Measurements from ENCODE around the gene SRRM1. TPM values are rescaled to one million over a fixed set of nuclear protein-coding genes. Genes with fewer than 3 reads are reported as not detected.
"Not testable (repeated sequence)": the region's sequence is repeated elsewhere in the genome, so short reads cannot be mapped to it uniquely, and the experiment has no call there.

SRRM1 gene
- polyA plus RNA-seq, 3 donors, result 55.9 to 106 (median 75.9) TPM

GRCh38 chr1:24696041-24696755 lies 53.1 kb downstream of the SRRM1 start:
- 89% methylated on average over 5 of the region's 5 CpGs for WGBS (ENCODE audit: insufficient coverage)
- peaks cover 0 to 2% of the 10 kb centered on the region in 2 donors for H3K36me3 Mint-ChIP-seq
- peak overlapping the region; percentile 36 to 81 for H3K27ac ChIP-seq (ENCODE audit: low read depth in 1 of 2, low read length in 2 of 2)
- intact Hi-C loops (cut with micrococcal nuclease), result no loop called here
- H3K4me1 ChIP-seq (ENCODE audit: control insufficient read depth in 1 of 2, insufficient read depth in 2 of 2, low read length in 2 of 2), result peaks cover 30 to 32% of the 10 kb centered on the region in 2 donors
- peak overlapping the region; percentile 81 for H2AFZ ChIP-seq (ENCODE audit: insufficient read depth, low read depth, low read length, poor library complexity, severe bottlenecking)
- peak overlapping the region in 4 of 7 donors; percentile 50 to 79 (median 64) for H3K27ac Mint-ChIP-seq
- H3K79me2 ChIP-seq (ENCODE audit: insufficient read depth, low read length), result no peaks in the 10 kb centered on the region
- H4K20me1 ChIP-seq (ENCODE audit: insufficient read depth, low read length), result no peaks in the 10 kb centered on the region
- no peak overlapping the region for H3K4me3 Mint-ChIP-seq
- no peak for DNase-seq
- peak overlapping the region; percentile 40 for H3K4me2 ChIP-seq (replicated peaks; ENCODE audit: extremely low read depth, low read length, poor library complexity, severe bottlenecking)
- peaks cover 0 to 9% (median 5%) of the 10 kb centered on the region in 7 donors for H3K9me3 Mint-ChIP-seq
- H3K4me3 ChIP-seq (replicated peaks in 1 of 3; ENCODE audit: low read depth in 2 of 3, low read length in 3 of 3), result peak overlapping the region in 1 of 3 experiments; percentile 49
- no peaks in the 10 kb centered on the region for H3K9me3 ChIP-seq (replicated peaks in 1 of 2; ENCODE audit: control insufficient read depth in 1 of 2, insufficient read depth in 1 of 2, low read length in 2 of 2)
- TF ChIP-seq CTCF (IDR thresholded peaks at IDR 0.05), result no peak
- no peaks in the 10 kb centered on the region for H3K36me3 ChIP-seq (replicated peaks in 1 of 2; ENCODE audit: control insufficient read depth in 1 of 2, insufficient read depth in 2 of 2, low read length in 2 of 2)
- H3K9ac ChIP-seq (ENCODE audit: insufficient read depth, low read length, poor library complexity, severe bottlenecking), result peak overlapping the region; percentile 16
- H3K27me3 Mint-ChIP-seq (ENCODE audit: low read depth in 3 of 3), result peaks cover 0 to 2% (median 2%) of the 10 kb centered on the region in 3 donors
- H3K27me3 ChIP-seq (ENCODE audit: control insufficient read depth in 2 of 2, insufficient read depth in 2 of 2, low read length in 2 of 2), result no peaks in the 10 kb centered on the region
- peaks cover 29% of the 10 kb centered on the region for H3K4me1 Mint-ChIP-seq

DNA sequence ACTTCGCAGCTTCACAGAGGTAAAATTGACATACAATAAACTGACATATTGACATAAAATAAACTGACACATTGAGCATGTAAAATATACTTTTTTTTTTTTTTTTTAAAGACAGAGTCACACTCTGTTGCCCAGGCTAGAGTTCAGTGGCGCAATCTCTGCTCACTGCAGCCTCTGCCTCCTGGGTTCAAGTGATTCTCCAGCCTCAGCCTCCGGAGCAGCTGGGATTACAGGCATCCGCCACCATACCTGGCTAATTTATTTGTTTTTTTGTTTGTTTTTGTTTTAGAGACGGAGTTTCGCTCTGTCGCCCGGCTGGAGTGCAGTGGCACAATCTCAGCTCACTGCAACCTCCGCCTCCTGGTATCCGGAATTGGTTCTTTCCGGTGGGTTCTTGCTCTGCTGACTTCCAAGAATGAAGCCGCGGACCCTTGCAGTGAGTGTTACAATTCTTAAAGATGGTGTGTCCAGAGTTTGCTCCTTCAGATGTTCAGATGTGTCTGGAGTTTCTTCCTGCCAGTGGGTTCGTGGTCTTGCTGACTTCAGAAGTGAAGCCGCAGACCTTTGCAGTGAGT lies 53.7 kb downstream of the SRRM1 start:
- Histone ChIP-seq H3K27me3 (ENCODE audit: control insufficient read depth in 2 of 2, insufficient read depth in 2 of 2, low read length in 2 of 2) (no peaks in the 10 kb centered on the region), H3K27ac (ENCODE audit: low read depth in 1 of 2, low read length in 2 of 2) (no peak overlapping the region), H2AFZ (ENCODE audit: insufficient read depth, low read depth, low read length, poor library complexity, severe bottlenecking) (no peak overlapping the region), H3K36me3 (replicated peaks in 1 of 2; ENCODE audit: control insufficient read depth in 1 of 2, insufficient read depth in 2 of 2, low read length in 2 of 2) (no peaks in the 10 kb centered on the region), H3K79me2 (ENCODE audit: insufficient read depth, low read length) (no peaks in the 10 kb centered on the region), H3K9ac (ENCODE audit: insufficient read depth, low read length, poor library complexity, severe bottlenecking) (no peak overlapping the region), H4K20me1 (ENCODE audit: insufficient read depth, low read length) (no peaks in the 10 kb centered on the region), H3K4me3 (replicated peaks in 1 of 3; ENCODE audit: low read depth in 2 of 3, low read length in 3 of 3) (no peak overlapping the region), H3K4me1 (ENCODE audit: control insufficient read depth in 1 of 2, insufficient read depth in 2 of 2, low read length in 2 of 2) (peaks cover 30 to 32% of the 10 kb centered on the region in 2 donors), H3K9me3 (replicated peaks in 1 of 2; ENCODE audit: control insufficient read depth in 1 of 2, insufficient read depth in 1 of 2, low read length in 2 of 2) (no peaks in the 10 kb centered on the region), H3K4me2 (replicated peaks; ENCODE audit: extremely low read depth, low read length, poor library complexity, severe bottlenecking) (no peak overlapping the region)
- Mint-ChIP-seq H3K27ac (peak overlapping the region in 2 of 7 donors; percentile 48 to 50), H3K4me1 (peaks cover 31% of the 10 kb centered on the region), H3K36me3 (peaks cover 0 to 2% of the 10 kb centered on the region in 2 donors), H3K9me3 (peaks cover 0 to 9% (median 5%) of the 10 kb centered on the region in 7 donors), H3K27me3 (ENCODE audit: low read depth in 3 of 3) (peaks cover 0 to 2% (median 2%) of the 10 kb centered on the region in 3 donors), H3K4me3 (no peak overlapping the region)
- TF ChIP-seq CTCF (IDR thresholded peaks at IDR 0.05), result no peak
- intact Hi-C loops (cut with micrococcal nuclease), result no loop called here
- 92% methylated on average over 14 of the region's 15 CpGs for WGBS (ENCODE audit: insufficient coverage)
- no peak for DNase-seq

DNA sequence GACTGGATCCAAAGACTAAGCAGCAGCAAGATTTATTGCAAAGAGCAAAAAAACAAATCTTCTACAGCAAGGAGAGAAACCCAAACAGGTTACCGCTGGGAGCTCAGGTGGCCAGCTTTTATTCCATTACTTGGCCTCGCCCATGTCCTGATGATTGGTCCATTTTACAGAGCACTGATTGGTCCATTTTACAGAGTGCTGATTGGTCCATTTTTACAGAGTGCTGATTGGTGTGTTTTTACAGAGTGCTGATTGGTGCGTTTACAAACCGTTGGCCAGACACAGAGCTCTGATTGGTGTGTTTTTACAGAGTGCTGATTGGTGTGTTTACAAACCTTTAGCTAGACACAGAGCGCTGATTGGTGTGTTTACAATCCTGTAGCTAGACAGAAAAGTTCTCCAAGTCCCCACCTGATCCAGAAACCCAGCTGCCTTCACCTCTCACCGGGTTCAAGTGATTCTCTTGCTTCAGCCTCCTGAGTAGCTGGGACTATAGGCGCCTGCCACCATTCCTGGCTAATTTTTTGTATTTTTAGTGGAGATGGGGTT lies 54.4 kb downstream of the SRRM1 start:
- H3K9ac ChIP-seq (ENCODE audit: insufficient read depth, low read length, poor library complexity, severe bottlenecking); intact Hi-C loops (cut with micrococcal nuclease); H3K9me3 ChIP-seq (replicated peaks in 1 of 2; ENCODE audit: control insufficient read depth in 1 of 2, insufficient read depth in 1 of 2, low read length in 2 of 2); H3K36me3 ChIP-seq (replicated peaks in 1 of 2; ENCODE audit: control insufficient read depth in 1 of 2, insufficient read depth in 2 of 2, low read length in 2 of 2); H3K9me3 Mint-ChIP-seq; DNase-seq; H2AFZ ChIP-seq (ENCODE audit: insufficient read depth, low read depth, low read length, poor library complexity, severe bottlenecking); H3K79me2 ChIP-seq (ENCODE audit: insufficient read depth, low read length); H3K4me3 ChIP-seq (replicated peaks in 1 of 3; ENCODE audit: low read depth in 2 of 3, low read length in 3 of 3); H3K4me3 Mint-ChIP-seq; H4K20me1 ChIP-seq (ENCODE audit: insufficient read depth, low read length); H3K27ac ChIP-seq (ENCODE audit: low read depth in 1 of 2, low read length in 2 of 2); H3K4me2 ChIP-seq (replicated peaks; ENCODE audit: extremely low read depth, low read length, poor library complexity, severe bottlenecking); H3K27me3 ChIP-seq (ENCODE audit: control insufficient read depth in 2 of 2, insufficient read depth in 2 of 2, low read length in 2 of 2); H3K27me3 Mint-ChIP-seq (ENCODE audit: low read depth in 3 of 3); H3K36me3 Mint-ChIP-seq: not testable (repeated sequence)
- H3K4me1 Mint-ChIP-seq, result peaks cover 31% of the 10 kb centered on the region
- peaks cover 30 to 32% of the 10 kb centered on the region in 2 donors for H3K4me1 ChIP-seq (ENCODE audit: control insufficient read depth in 1 of 2, insufficient read depth in 2 of 2, low read length in 2 of 2)
- 95% methylated on average over 3 of the region's 7 CpGs for WGBS (ENCODE audit: insufficient coverage)
- H3K27ac Mint-ChIP-seq, result peak overlapping the region in 1 of 7 donors; percentile 48
